Measurements from ENCODE around the gene PAK4. TPM values are rescaled to one million over a fixed set of nuclear protein-coding genes. Genes with fewer than 3 reads are reported as not detected.
A peak's percentile ranks its signal among the peaks of the same experiment; 100 is the strongest.

PAK4 gene
- total and polyA plus RNA-seq, 2 of the 8 experiments (the other 6 are each of a cell fraction or from before 2014, with no cell fraction given), result 50.7 to 64.4 TPM

DNA sequence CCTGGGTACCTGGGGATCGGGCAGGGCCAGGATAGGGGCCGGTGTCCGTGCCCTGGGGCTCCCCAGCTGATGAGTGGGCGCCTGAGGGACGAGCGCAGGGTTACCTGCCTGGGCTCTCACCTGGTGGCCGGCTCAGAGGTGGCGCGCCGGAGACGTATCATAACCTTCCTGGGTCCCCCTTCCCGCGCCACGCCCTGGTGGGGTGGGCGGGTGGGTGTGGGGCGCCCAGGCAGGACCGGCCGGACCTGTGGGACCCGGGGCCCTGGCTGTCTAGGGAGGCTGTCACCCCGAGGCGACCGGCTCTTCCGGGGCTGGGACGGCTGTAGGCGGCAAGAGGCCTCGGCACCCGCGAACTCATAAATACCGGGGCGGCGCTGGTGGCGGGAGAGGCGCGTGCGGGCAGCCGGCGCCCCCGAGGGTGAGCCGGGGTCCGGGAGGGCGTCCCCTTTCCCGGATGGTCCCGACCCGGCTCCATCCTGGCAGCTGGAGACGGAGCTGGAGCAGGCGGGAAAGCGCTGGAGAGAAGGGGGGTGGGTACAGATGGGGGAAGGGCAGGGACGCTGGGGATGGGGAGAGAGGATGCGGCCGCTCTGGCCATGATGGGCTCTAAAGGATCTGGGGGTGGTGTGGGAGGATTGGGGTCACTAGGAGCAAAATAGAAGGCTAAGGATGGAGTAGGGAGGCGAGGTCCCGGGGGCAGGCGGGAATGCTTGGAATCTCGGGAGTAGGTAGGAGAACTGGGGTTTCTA is 41.4 kb upstream of the PAK4 start, which contains the start of gene ACP7:
TSS of gene ACP7 (plus strand) at position 386 of the 749 bp plus-strand sequence. CDS start 902 bp downstream, outside the sequence.
- no peaks in the 10 kb centered on the region for H3K36me3 ChIP-seq (ENCODE audit: control insufficient read depth in 2 of 4, insufficient read depth in 4 of 4, low read length in 3 of 4)
- POLR2A ChIA-PET (ENCODE audit: partially characterized antibody), result interaction anchor here (0.5 to 2.5 kb wide), 5 partner anchors 9 to 307 kb away, joined by 3 to 7 read pairs (median 5); partner anchors contain the start of gene PAF1
- TF ChIP-seq CEBPB (IDR thresholded peaks at IDR 0.05; ENCODE audit: low read depth, low read length), result no peak
- no peak for TF ChIP-seq CBX8 (IDR thresholded peaks at IDR 0.05; ENCODE audit: borderline replicate concordance, low read depth, low read length)
- TF ChIP-seq TEAD4 (IDR thresholded peaks at IDR 0.05; ENCODE audit: low read depth, low read length), result peak; percentile 77
- TF ChIP-seq, protein P1, sequence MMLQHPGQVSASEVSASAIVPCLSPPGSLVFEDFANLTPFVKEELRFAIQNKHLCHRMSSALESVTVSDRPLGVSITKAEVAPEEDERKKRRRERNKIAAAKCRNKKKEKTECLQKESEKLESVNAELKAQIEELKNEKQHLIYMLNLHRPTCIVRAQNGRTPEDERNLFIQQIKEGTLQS (IDR thresholded peaks at IDR 0.05; ENCODE audit: insufficient read depth, low read depth, low read length), result no peak
- no peak for TF ChIP-seq HDAC6 (IDR thresholded peaks at IDR 0.05; ENCODE audit: low read depth, low read length)
- no peak for TF ChIP-seq BCL11A (IDR thresholded peaks at IDR 0.05; ENCODE audit: low read depth in 2 of 2, low read length in 2 of 2)
- TF ChIP-seq NANOG (IDR thresholded peaks at IDR 0.05; ENCODE audit: insufficient read depth, low read depth, low read length, poor library complexity, severe bottlenecking), result no peak
- TF ChIP-seq RFX5 (IDR thresholded peaks at IDR 0.05; ENCODE audit: borderline replicate concordance, low read depth, low read length), result no peak
- 0 out of 2 replicates have a peak, but pooled peaks have one; percentile 14 for TF ChIP-seq EGR1 (IDR thresholded peaks at IDR 0.05; ENCODE audit: borderline replicate concordance, low read depth, low read length)
- 0 out of 2 replicates have a peak, but pooled peaks have one; percentile 38 for TF ChIP-seq RBBP5 (IDR thresholded peaks at IDR 0.05; ENCODE audit: borderline replicate concordance, low read depth, low read length)

More for the DNA sequence above, 41.4 kb upstream of the PAK4 start, which contains the start of gene ACP7:
- no peak within 1 kb of the TSS for H3K4ac ChIP-seq (replicated peaks; ENCODE audit: insufficient read length, low read depth, low read length)
- H3K4me1 ChIP-seq (replicated peaks in 1 of 4; ENCODE audit: control insufficient read depth in 3 of 4, insufficient read depth in 4 of 4, low read length in 3 of 4), result peaks cover 0 to 8% (median 2%) of the 10 kb centered on the region in 4 experiments; a peak in 3 of 7 replicates
- peak within 1 kb of the TSS; percentile 71 for H3K18ac ChIP-seq (ENCODE audit: extremely low read depth, low read length)
- no peak within 1 kb of the TSS for H4K91ac ChIP-seq (replicated peaks; ENCODE audit: insufficient read length, low read length)
- H3K56ac ChIP-seq (replicated peaks; ENCODE audit: insufficient read length, low read depth, low read length), result no peak within 1 kb of the TSS
- WGBS, 2 experiments (ENCODE audit: extremely low coverage in 1 of 2, insufficient coverage in 1 of 2, insufficient read length in 1 of 2, insufficient replicate concordance in 2 of 2, low coverage in 1 of 2, low lambda C conversion rate in 2 of 2, missing lambda C conversion rate in 1 of 2), result 3% methylated on average over 44 of the region's 54 CpGs; no CpG with 5 or more reads in 1 of the 2 experiments
- H2BK15ac ChIP-seq (ENCODE audit: low read length), result peak within 1 kb of the TSS; percentile 61
- H3K9ac ChIP-seq (replicated peaks in 1 of 4; ENCODE audit: extremely low read depth in 1 of 4, low read depth in 3 of 4, low read length in 3 of 4), result peak within 1 kb of the TSS in 1 of 4 experiments; percentile 13; a peak in 1 of 7 replicates
- 0 out of 2 replicates have a peak within 1 kb of the TSS, but pooled peaks have one; percentile 18 for H4K8ac ChIP-seq (ENCODE audit: extremely low read depth, insufficient read depth, low read length)
- CTCF ChIA-PET (ENCODE audit: partially characterized antibody), result interaction anchor here (0.6 to 2.8 kb wide), 3 partner anchors 24 to 32 kb away, joined by 3 to 7 read pairs (median 3); no protein-coding TSS in a partner anchor
- H3K4me3 ChIP-seq (ENCODE audit: extremely low read depth in 1 of 4, insufficient read depth in 2 of 4, low read depth in 3 of 4, low read length in 4 of 4), result peak within 1 kb of the TSS; percentile 46 to 63 (median 56)
- H2AFZ ChIP-seq (ENCODE audit: low read length), result peak within 1 kb of the TSS; percentile 83
- no peak within 1 kb of the TSS for H2BK5ac ChIP-seq (ENCODE audit: low read depth, low read length)
- peaks cover 4% of the 10 kb centered on the region; the same call in 1 of the 2 replicates for H3K23me2 ChIP-seq (ENCODE audit: low read depth, low read length)
- peak within 1 kb of the TSS; percentile 60 to 85 for H3K4me2 ChIP-seq (ENCODE audit: insufficient read depth in 1 of 2, low read depth in 2 of 2, low read length in 2 of 2)
- peak within 1 kb of the TSS; percentile 90; the same call in 1 of the 2 replicates for H2BK20ac ChIP-seq (ENCODE audit: low read length)
- no peak within 1 kb of the TSS for H3K23ac ChIP-seq (ENCODE audit: insufficient read length)
- DNase-seq (ENCODE audit: low read depth in 1 of 2, low spot score in 2 of 2) (peak in 1 of 2 experiments; percentile 71), FAIRE-seq (no peak)
- H3K27me3 ChIP-seq (replicated peaks in 1 of 4; ENCODE audit: control insufficient read depth in 3 of 4, extremely low read depth in 1 of 4, insufficient read depth in 3 of 4, low read length in 3 of 4), result peaks cover 3 to 36% (median 28%) of the 10 kb centered on the region in 4 experiments
- no peaks in the 10 kb centered on the region for H3K79me2 ChIP-seq (ENCODE audit: control insufficient read depth in 1 of 2, insufficient read depth in 2 of 2, low read length in 2 of 2)
- H2BK12ac ChIP-seq (ENCODE audit: low read depth, low read length), result peak within 1 kb of the TSS; percentile 60; the same call in 1 of the 2 replicates
- H3K27ac ChIP-seq (ENCODE audit: low read depth, low read length), result no peak within 1 kb of the TSS
- no peaks in the 10 kb centered on the region for H3K9me3 ChIP-seq (ENCODE audit: insufficient read depth in 2 of 2, low read depth in 1 of 2, low read length in 1 of 2)
- no peaks in the 10 kb centered on the region for H3K79me1 ChIP-seq (ENCODE audit: low read depth, low read length)
- H4K5ac ChIP-seq (ENCODE audit: insufficient read length, low read depth, low read length), result no peak within 1 kb of the TSS
- no peaks in the 10 kb centered on the region for H4K20me1 ChIP-seq (replicated peaks in 1 of 2; ENCODE audit: control insufficient read depth in 1 of 2, insufficient read depth in 2 of 2, low read length in 2 of 2)
- H2BK120ac ChIP-seq (replicated peaks; ENCODE audit: low read depth, low read length), result no peak within 1 kb of the TSS
- no peak within 1 kb of the TSS for H3K14ac ChIP-seq (ENCODE audit: insufficient read length)
- 0 out of 2 replicates have a peak within 1 kb of the TSS, but pooled peaks have one; percentile 9 for H2AK5ac ChIP-seq (ENCODE audit: low read depth, low read length)
